ENCODE results near the gene IL21R. TPM values are rescaled to one million over a fixed set of nuclear protein-coding genes. Genes with fewer than 3 reads are reported as not detected.

The IL21R gene
- 1.9 and 2.2 TPM in 2 replicates for total RNA-seq (2014; rRNA removed; shearing (Covaris generic); ENCODE audit: low replicate concordance)

DNA sequence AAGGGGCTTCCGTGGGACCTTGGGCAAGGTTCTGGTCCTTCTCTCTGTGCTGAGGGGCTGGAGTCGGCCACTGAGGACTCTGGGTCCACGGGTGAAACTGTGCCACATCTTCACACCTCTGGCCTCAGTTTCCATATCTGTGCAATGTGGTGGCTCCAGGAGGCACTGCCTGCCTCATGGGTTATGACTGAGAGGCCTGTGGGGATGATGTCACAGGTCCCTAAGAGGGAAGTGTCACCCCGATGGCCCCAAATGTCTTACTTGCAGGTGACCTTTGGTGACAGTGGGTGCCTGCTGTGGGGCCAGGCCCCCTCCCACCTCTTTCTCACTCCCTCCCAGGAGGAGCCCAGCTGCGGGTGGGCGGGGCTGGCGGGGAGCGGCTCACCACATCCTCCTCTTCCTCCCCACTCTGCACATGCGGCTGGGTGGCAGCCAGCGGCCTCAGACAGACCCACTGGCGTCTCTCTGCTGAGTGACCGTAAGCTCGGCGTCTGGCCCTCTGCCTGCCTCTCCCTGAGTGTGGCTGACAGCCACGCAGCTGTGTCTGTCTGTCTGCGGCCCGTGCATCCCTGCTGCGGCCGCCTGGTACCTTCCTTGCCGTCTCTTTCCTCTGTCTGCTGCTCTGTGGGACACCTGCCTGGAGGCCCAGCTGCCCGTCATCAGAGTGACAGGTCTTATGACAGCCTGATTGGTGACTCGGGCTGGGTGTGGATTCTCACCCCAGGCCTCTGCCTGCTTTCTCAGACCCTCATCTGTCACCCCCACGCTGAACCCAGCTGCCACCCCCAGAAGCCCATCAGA, at the start of gene IL21R:
TSS of gene IL21R (plus strand) at position 407 of the 801 bp plus-strand sequence. CDS start 27,898 bp downstream, outside the sequence.
- peak within 1 kb of the TSS; percentile 38 for H3K4me3 ChIP-seq (ENCODE audit: low read length)
- H3K4me1 ChIP-seq (ENCODE audit: low read length) = peaks cover 49% of the 10 kb centered on the region
- H2AFZ ChIP-seq (ENCODE audit: low read length) = peak within 1 kb of the TSS; percentile 20; the same call in 1 of the 2 replicates
- H3K4me2 ChIP-seq (ENCODE audit: low read depth, low read length, poor library complexity, severe bottlenecking) = peak within 1 kb of the TSS; percentile 70
- no peaks in the 10 kb centered on the region for H3K27me3 ChIP-seq (ENCODE audit: low read length)
- H3K9me2 ChIP-seq (replicated peaks; ENCODE audit: insufficient read depth, low read length) = no peaks in the 10 kb centered on the region
- H3K36me3 ChIP-seq (ENCODE audit: insufficient read depth, low read length) = no peaks in the 10 kb centered on the region
- no peaks in the 10 kb centered on the region for H3K9me3 ChIP-seq (ENCODE audit: low read length)
- DNase-seq = peak; percentile 68
- H4K20me1 ChIP-seq (ENCODE audit: insufficient read depth, low read depth, low read length) = peaks cover 2% of the 10 kb centered on the region; the same call in 1 of the 2 replicates
- H3K79me2 ChIP-seq (ENCODE audit: low read length) = no peaks in the 10 kb centered on the region
- H3K27ac ChIP-seq (ENCODE audit: low read length) = no peak within 1 kb of the TSS
- H3K9ac ChIP-seq (ENCODE audit: low read length) = peak within 1 kb of the TSS; percentile 37

DNA sequence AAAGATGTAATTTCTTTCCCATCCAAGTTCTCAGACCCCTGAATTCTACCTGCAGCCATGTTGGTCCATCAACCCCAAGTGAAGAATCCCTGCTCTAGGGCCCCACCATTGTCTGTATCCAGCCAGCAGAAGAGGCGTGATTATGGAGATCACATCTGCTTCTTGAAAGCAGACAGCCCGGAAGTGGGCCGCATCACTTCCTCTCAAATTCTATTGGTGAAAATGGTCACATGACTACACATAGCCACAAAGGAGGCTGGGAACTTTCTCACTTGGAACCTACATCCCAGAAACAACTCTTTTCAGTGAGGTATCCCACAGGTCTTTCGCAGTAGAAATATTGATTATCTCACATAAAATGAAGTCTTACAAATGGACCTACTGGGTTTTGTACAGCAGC, 48.1 kb upstream of the IL21R start:
- H3K4me3 ChIP-seq (ENCODE audit: low read length) = no peak overlapping the region
- no peak overlapping the region for H3K27ac ChIP-seq (ENCODE audit: low read length)
- no peaks in the 10 kb centered on the region for H3K4me1 ChIP-seq (ENCODE audit: low read length)
- no peaks in the 10 kb centered on the region for H4K20me1 ChIP-seq (ENCODE audit: insufficient read depth, low read depth, low read length)
- no peaks in the 10 kb centered on the region for H3K79me2 ChIP-seq (ENCODE audit: low read length)
- H3K9me3 ChIP-seq (ENCODE audit: low read length) = peaks cover 4% of the 10 kb centered on the region; the same call in 1 of the 2 replicates
- H3K9me2 ChIP-seq (replicated peaks; ENCODE audit: insufficient read depth, low read length) = no peaks in the 10 kb centered on the region
- H3K27me3 ChIP-seq (ENCODE audit: low read length) = no peaks in the 10 kb centered on the region
- peak overlapping the region; percentile 49; the same call in 1 of the 2 replicates for H2AFZ ChIP-seq (ENCODE audit: low read length)
- H3K4me2 ChIP-seq (ENCODE audit: low read depth, low read length, poor library complexity, severe bottlenecking) = no peak overlapping the region
- H3K36me3 ChIP-seq (ENCODE audit: insufficient read depth, low read length) = no peaks in the 10 kb centered on the region
- H3K9ac ChIP-seq (ENCODE audit: low read length) = no peak overlapping the region
- no peak for DNase-seq

GRCh38 chr16:27355610-27356009, 46.4 kb upstream of the IL21R start:
- DNase-seq = peak; percentile 67
- Histone ChIP-seq H3K9me2 (replicated peaks; ENCODE audit: insufficient read depth, low read length) (no peaks in the 10 kb centered on the region), H4K20me1 (ENCODE audit: insufficient read depth, low read depth, low read length) (no peaks in the 10 kb centered on the region), H2AFZ (ENCODE audit: low read length) (no peak overlapping the region), H3K9ac (ENCODE audit: low read length) (no peak overlapping the region), H3K79me2 (ENCODE audit: low read length) (no peaks in the 10 kb centered on the region), H3K9me3 (ENCODE audit: low read length) (peaks cover 4% of the 10 kb centered on the region; the same call in 1 of the 2 replicates), H3K4me1 (ENCODE audit: low read length) (no peaks in the 10 kb centered on the region), H3K36me3 (ENCODE audit: insufficient read depth, low read length) (no peaks in the 10 kb centered on the region), H3K4me2 (ENCODE audit: low read depth, low read length, poor library complexity, severe bottlenecking) (no peak overlapping the region), H3K27me3 (ENCODE audit: low read length) (no peaks in the 10 kb centered on the region), H3K27ac (ENCODE audit: low read length) (no peak overlapping the region), H3K4me3 (ENCODE audit: low read length) (no peak overlapping the region)

DNA sequence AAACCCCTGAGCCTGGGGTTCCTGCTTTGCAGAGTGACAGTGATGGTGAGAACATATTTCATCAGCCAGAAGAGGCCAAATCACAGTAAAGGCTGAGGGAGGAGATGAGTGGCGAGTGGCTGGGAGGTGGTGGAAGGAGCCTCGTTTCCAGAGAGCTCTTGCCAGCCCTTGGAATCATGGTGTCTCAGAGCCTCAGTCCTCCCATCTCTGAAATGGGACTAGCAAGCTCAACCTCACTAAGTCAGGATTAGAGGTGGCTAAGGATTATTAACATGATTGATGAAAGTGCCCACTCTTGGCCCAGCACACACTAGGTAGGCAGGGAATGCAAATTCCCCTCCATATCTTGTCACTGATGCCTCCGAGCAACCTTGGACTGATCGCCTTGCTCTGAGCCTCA, 45.2 kb upstream of the IL21R start:
- H3K9me3 ChIP-seq (ENCODE audit: low read length) = peaks cover 4% of the 10 kb centered on the region; the same call in 1 of the 2 replicates
- H3K27me3 ChIP-seq (ENCODE audit: low read length) = no peaks in the 10 kb centered on the region
- no peak overlapping the region for H3K27ac ChIP-seq (ENCODE audit: low read length)
- no peak overlapping the region for H3K4me2 ChIP-seq (ENCODE audit: low read depth, low read length, poor library complexity, severe bottlenecking)
- H3K79me2 ChIP-seq (ENCODE audit: low read length) = no peaks in the 10 kb centered on the region
- no peaks in the 10 kb centered on the region for H4K20me1 ChIP-seq (ENCODE audit: insufficient read depth, low read depth, low read length)
- no peaks in the 10 kb centered on the region for H3K4me1 ChIP-seq (ENCODE audit: low read length)
- H3K36me3 ChIP-seq (ENCODE audit: insufficient read depth, low read length) = no peaks in the 10 kb centered on the region
- no peak overlapping the region for H3K9ac ChIP-seq (ENCODE audit: low read length)
- H3K9me2 ChIP-seq (replicated peaks; ENCODE audit: insufficient read depth, low read length) = no peaks in the 10 kb centered on the region
- no peak for DNase-seq
- H2AFZ ChIP-seq (ENCODE audit: low read length) = no peak overlapping the region
- H3K4me3 ChIP-seq (ENCODE audit: low read length) = no peak overlapping the region

DNA sequence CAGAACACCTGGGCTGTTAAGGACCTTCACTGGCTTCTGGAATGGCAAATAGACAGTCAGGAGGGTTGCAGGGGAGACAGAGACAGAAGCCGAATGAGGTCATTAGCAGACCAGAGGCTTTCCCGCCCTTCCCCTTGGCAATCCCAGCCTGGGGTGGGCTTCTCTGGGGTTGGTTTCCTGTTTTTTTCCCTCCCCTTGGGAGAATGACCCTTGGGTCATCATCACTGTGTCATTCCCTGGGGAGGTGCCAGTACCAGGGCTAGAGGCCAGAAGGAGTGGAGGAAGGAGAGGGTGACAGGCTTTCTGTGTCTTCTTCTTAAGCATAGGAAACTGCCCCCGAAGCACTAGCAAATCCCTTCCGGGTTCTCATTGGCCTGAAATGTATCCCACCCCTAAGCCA, 42.9 kb upstream of the IL21R start:
- no peak overlapping the region for H3K27ac ChIP-seq (ENCODE audit: low read length)
- H3K36me3 ChIP-seq (ENCODE audit: insufficient read depth, low read length) = no peaks in the 10 kb centered on the region

DNA sequence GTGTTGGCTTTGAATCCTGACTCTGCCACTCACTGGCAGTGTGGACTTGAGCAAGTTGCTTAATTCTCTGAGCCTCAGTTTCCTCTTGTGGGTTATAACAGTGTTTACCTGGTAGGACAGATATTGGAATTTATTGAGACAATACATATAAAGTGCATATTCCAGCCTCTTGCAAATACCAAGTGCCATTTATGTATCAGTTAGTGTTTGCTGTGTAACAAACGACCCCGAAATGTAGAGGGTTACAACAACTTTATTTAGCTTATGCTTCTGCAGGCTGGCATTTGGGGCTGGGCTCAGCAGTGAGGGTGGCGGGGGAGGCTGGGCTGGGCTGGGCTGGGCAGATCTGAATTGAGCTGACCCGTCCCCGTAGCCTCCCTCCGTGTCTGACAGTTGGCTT, 42.4 kb upstream of the IL21R start:
- Histone ChIP-seq H4K20me1 (ENCODE audit: insufficient read depth, low read depth, low read length) (no peaks in the 10 kb centered on the region), H2AFZ (ENCODE audit: low read length) (no peak overlapping the region), H3K36me3 (ENCODE audit: insufficient read depth, low read length) (no peaks in the 10 kb centered on the region), H3K4me3 (ENCODE audit: low read length) (no peak overlapping the region), H3K9me3 (ENCODE audit: low read length) (no peaks in the 10 kb centered on the region), H3K4me2 (ENCODE audit: low read depth, low read length, poor library complexity, severe bottlenecking) (no peak overlapping the region), H3K27ac (ENCODE audit: low read length) (no peak overlapping the region), H3K27me3 (ENCODE audit: low read length) (no peaks in the 10 kb centered on the region), H3K4me1 (ENCODE audit: low read length) (no peaks in the 10 kb centered on the region), H3K9me2 (replicated peaks; ENCODE audit: insufficient read depth, low read length) (no peaks in the 10 kb centered on the region), H3K9ac (ENCODE audit: low read length) (no peak overlapping the region), H3K79me2 (ENCODE audit: low read length) (no peaks in the 10 kb centered on the region)
- DNase-seq = no peak

More for the DNA sequence above, 42.9 kb upstream of the IL21R start:
- Histone ChIP-seq H2AFZ (ENCODE audit: low read length) (no peak overlapping the region), H4K20me1 (ENCODE audit: insufficient read depth, low read depth, low read length) (no peaks in the 10 kb centered on the region), H3K4me1 (ENCODE audit: low read length) (no peaks in the 10 kb centered on the region), H3K79me2 (ENCODE audit: low read length) (no peaks in the 10 kb centered on the region), H3K9me3 (ENCODE audit: low read length) (peaks cover 1% of the 10 kb centered on the region; the same call in 1 of the 2 replicates), H3K4me2 (ENCODE audit: low read depth, low read length, poor library complexity, severe bottlenecking) (no peak overlapping the region), H3K4me3 (ENCODE audit: low read length) (no peak overlapping the region), H3K9me2 (replicated peaks; ENCODE audit: insufficient read depth, low read length) (no peaks in the 10 kb centered on the region), H3K9ac (ENCODE audit: low read length) (no peak overlapping the region), H3K27me3 (ENCODE audit: low read length) (no peaks in the 10 kb centered on the region)
- DNase-seq = no peak

GRCh38 chr16:27361987-27362386, 40.0 kb upstream of the IL21R start:
- H3K9me2 ChIP-seq (replicated peaks; ENCODE audit: insufficient read depth, low read length) = no peaks in the 10 kb centered on the region
- H3K9ac ChIP-seq (ENCODE audit: low read length) = no peak overlapping the region
- H3K4me3 ChIP-seq (ENCODE audit: low read length) = no peak overlapping the region
- no peak overlapping the region for H3K4me2 ChIP-seq (ENCODE audit: low read depth, low read length, poor library complexity, severe bottlenecking)
- no peaks in the 10 kb centered on the region for H3K9me3 ChIP-seq (ENCODE audit: low read length)
- no peaks in the 10 kb centered on the region for H3K36me3 ChIP-seq (ENCODE audit: insufficient read depth, low read length)
- H3K27ac ChIP-seq (ENCODE audit: low read length) = no peak overlapping the region
- H2AFZ ChIP-seq (ENCODE audit: low read length) = no peak overlapping the region
- H3K79me2 ChIP-seq (ENCODE audit: low read length) = no peaks in the 10 kb centered on the region
- H4K20me1 ChIP-seq (ENCODE audit: insufficient read depth, low read depth, low read length) = no peaks in the 10 kb centered on the region
- no peaks in the 10 kb centered on the region for H3K4me1 ChIP-seq (ENCODE audit: low read length)
- no peaks in the 10 kb centered on the region for H3K27me3 ChIP-seq (ENCODE audit: low read length)
- DNase-seq = no peak

- H4K20me1 ChIP-seq (ENCODE audit: insufficient read depth, low read depth, low read length) = no peaks in the 10 kb centered on the region
- H3K79me2 ChIP-seq (ENCODE audit: low read length) = no peaks in the 10 kb centered on the region
- no peak overlapping the region for H3K4me3 ChIP-seq (ENCODE audit: low read length)
- no peak overlapping the region for H2AFZ ChIP-seq (ENCODE audit: low read length)
- H3K36me3 ChIP-seq (ENCODE audit: insufficient read depth, low read length) = no peaks in the 10 kb centered on the region
- no peaks in the 10 kb centered on the region for H3K27me3 ChIP-seq (ENCODE audit: low read length)
- H3K9me3 ChIP-seq (ENCODE audit: low read length) = no peaks in the 10 kb centered on the region
- no peaks in the 10 kb centered on the region for H3K9me2 ChIP-seq (replicated peaks; ENCODE audit: insufficient read depth, low read length)
- no peak overlapping the region for H3K27ac ChIP-seq (ENCODE audit: low read length)
- no peak overlapping the region for H3K4me2 ChIP-seq (ENCODE audit: low read depth, low read length, poor library complexity, severe bottlenecking)
- peaks cover 3% of the 10 kb centered on the region for H3K4me1 ChIP-seq (ENCODE audit: low read length)
- H3K9ac ChIP-seq (ENCODE audit: low read length) = no peak overlapping the region
- DNase-seq = no peak
Measured at GRCh38 chr16:27362570-27363245, 39.3 kb upstream of the IL21R start.

Measured in Karpas-422 (cell line).